DMS53 treated with DMSO at 0.1 percent for 48 hours (cell line): ENCODE results near the gene AKR1D1.
"Not testable (repeated sequence)": the region's sequence is repeated elsewhere in the genome, so short reads cannot be mapped to it uniquely, and the experiment has no call there.

Experiments
- DNase-seq: peaks from one replicate; lab custom pipeline; 2025; ENCODE audit not compliant: unreplicated experiment; lab: John Stamatoyannopoulos, UW

AKR1D1 gene

GRCh38 chr7:138076196-138076595, at the start of gene AKR1D1:
AKR1D1 (plus strand) TSS chr7:138076459; CDS start chr7:138076519, 60 bp downstream.
- no peak for DNase-seq

- no peak for DNase-seq
These were observed 49.2 kb upstream of the AKR1D1 start for GRCh38 chr7:138027100-138027499.

- no peak for DNase-seq
These were observed 47.1 kb upstream of the AKR1D1 start for GRCh38 chr7:138029126-138029525.

- no peak for DNase-seq
These were observed 46.3 kb upstream of the AKR1D1 start for GRCh38 chr7:138029941-138030340.

GRCh38 chr7:138030679-138031351, 45.4 kb upstream of the AKR1D1 start:
- DNase-seq: no peak

- no peak for DNase-seq
These were observed 44.1 kb upstream of the AKR1D1 start for GRCh38 chr7:138032186-138032585.

- DNase-seq: no peak
These were observed 43.5 kb upstream of the AKR1D1 start for GRCh38 chr7:138032770-138033169.

GRCh38 chr7:138033241-138033640, 43.0 kb upstream of the AKR1D1 start:
- DNase-seq: no peak

- no peak for DNase-seq
These were observed 40.1 kb upstream of the AKR1D1 start for GRCh38 chr7:138036135-138036534.

GRCh38 chr7:138040063-138040462, 36.2 kb upstream of the AKR1D1 start:
- DNase-seq: not testable (repeated sequence)

GRCh38 chr7:138044897-138045296, 31.4 kb upstream of the AKR1D1 start:
- no peak for DNase-seq

- no peak for DNase-seq
These were observed 28.4 kb upstream of the AKR1D1 start for GRCh38 chr7:138047907-138048306.

- DNase-seq: no peak
These were observed 26.6 kb upstream of the AKR1D1 start for GRCh38 chr7:138049505-138050116.

- DNase-seq: not testable (repeated sequence)
These were observed 24.5 kb upstream of the AKR1D1 start for GRCh38 chr7:138051712-138052247.

- no peak for DNase-seq
These were observed 23.6 kb upstream of the AKR1D1 start for GRCh38 chr7:138052696-138053095.

- not testable (repeated sequence) for DNase-seq
These were observed 20.6 kb upstream of the AKR1D1 start for GRCh38 chr7:138055698-138056097.

- no peak for DNase-seq
These were observed 12.9 kb upstream of the AKR1D1 start for GRCh38 chr7:138063400-138063799.

- DNase-seq: no peak
These were observed 11.4 kb upstream of the AKR1D1 start for GRCh38 chr7:138064856-138065357.

GRCh38 chr7:138065827-138066226, 10.4 kb upstream of the AKR1D1 start:
- no peak for DNase-seq

GRCh38 chr7:138066954-138067394, 9.3 kb upstream of the AKR1D1 start:
- no peak for DNase-seq

- no peak for DNase-seq
These were observed 8.5 kb upstream of the AKR1D1 start for GRCh38 chr7:138067774-138068173.

GRCh38 chr7:138070908-138071307, 5.4 kb upstream of the AKR1D1 start:
- no peak for DNase-seq
